SKM-1 (cell line): ENCODE measurements around the gene ERN1.

Experiments
- DNase-seq: peaks from one replicate; lab custom pipeline; 2025; ENCODE audit not compliant: unreplicated experiment; lab: John Stamatoyannopoulos, UW

ERN1 gene

DNA sequence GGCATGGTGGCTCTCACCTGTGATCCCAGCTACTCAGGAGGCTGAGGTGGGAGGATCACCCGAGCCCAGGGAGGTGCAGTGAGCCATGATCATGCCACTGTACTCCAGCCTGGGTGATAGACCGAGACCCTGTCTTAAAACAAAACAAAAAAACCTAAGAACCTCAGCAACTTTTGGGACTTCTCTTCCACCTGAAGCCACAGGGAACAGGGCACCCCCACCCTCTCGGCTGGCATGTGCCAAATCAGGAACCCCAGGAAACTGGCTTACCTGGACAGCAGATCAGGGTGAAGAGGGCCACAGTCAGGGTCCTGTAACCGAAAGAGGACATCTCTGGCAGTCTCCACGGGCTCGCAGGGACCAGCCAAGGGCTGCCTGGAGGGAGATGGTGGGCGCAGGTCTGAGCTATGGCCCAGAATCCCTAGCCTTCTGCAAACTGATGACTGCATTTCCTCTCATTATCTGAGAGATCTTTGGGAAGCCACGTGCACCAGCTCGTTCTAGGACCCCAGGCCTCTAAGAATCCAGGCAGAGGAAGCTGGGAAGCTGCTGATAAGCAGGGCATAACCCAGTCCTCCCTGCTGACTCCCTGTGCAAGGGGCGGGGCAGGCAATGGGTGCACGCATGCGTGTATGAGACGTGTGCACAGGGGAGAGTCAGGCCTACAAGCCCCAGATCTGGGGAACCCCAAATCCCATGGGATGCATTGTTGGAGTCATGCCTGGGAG, 123.4 kb downstream of the ERN1 start:
- DNase-seq = no peak

GRCh38 chr17:64005734-64006167, 124.2 kb downstream of the ERN1 start:
- no peak for DNase-seq

GRCh38 chr17:64004903-64005733, 124.8 kb downstream of the ERN1 start:
- DNase-seq = no peak

- DNase-seq = no peak
Observed at GRCh38 chr17:64004218-64004770, 125.7 kb downstream of the ERN1 start.

DNA sequence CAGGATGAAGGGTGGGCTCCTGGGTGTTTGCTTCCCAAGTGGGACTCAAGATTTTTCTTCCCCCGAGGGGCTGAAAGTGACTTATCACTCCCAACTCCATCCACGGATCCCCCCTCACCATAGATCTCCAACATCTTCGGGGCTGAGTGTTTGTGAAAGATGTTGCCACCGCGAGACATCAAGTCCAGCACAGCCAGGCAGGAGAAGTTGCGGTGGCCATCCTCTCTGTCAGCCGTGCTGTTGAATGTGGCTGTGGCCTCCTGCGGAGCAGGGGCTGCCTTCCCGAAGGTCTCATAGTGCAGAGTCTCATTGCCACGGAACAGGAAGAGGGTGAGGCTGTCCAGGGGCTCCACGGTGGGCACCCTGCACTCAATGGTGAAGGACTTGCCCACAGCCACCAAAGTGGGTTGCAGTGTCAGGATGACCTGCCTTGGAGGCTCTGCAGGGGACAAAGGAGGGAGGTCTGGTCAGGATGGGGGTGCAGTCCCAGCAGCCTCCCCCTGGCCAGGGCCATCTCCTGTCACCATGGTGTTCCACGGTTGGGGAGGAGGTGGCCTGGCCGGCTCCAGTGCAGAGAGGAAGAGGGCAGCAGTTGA, 126.3 kb downstream of the ERN1 start:
- DNase-seq = no peak

DNA sequence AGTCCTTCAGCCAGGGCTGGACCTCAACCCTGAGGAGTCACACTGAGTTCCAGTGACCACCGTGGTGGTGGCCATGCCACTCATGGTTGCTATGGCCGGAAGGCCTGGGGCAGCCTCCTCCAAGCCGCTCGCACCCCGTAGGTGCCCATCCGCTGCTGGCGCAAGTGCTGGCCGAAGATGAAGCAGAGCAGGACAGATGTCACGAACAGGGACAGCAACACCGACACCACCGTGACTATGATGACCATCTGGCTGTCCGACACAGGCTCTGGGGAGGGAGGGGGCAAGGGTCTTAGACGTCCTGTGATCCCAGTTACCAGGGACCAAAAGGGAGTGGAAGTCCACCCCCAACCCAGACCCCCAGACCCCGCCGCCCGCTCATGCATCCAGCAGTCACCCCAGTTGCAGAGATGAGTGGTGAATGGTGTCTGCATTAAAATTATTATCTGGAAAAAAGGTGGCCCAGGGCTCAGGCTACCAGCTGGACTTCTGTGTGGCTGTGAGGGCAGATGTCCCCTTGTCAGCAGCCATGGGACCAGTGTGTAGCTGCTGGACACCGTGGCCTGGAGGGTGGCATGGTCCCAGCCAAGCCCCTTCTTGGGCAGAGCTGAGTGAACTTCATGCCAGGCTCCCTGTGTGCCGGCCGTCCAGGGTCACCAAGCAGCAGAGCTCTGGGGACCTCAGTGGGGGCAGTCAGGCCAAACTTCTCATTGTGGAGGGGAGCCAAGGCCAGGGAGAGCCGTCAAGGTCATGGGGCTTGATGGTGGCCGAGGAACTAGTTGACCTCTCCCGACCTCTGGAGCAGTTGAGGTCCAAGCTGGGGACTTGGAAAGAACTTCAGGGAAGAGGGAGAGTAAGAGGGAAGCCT, 127.1 kb downstream of the ERN1 start:
- no peak for DNase-seq

DNA sequence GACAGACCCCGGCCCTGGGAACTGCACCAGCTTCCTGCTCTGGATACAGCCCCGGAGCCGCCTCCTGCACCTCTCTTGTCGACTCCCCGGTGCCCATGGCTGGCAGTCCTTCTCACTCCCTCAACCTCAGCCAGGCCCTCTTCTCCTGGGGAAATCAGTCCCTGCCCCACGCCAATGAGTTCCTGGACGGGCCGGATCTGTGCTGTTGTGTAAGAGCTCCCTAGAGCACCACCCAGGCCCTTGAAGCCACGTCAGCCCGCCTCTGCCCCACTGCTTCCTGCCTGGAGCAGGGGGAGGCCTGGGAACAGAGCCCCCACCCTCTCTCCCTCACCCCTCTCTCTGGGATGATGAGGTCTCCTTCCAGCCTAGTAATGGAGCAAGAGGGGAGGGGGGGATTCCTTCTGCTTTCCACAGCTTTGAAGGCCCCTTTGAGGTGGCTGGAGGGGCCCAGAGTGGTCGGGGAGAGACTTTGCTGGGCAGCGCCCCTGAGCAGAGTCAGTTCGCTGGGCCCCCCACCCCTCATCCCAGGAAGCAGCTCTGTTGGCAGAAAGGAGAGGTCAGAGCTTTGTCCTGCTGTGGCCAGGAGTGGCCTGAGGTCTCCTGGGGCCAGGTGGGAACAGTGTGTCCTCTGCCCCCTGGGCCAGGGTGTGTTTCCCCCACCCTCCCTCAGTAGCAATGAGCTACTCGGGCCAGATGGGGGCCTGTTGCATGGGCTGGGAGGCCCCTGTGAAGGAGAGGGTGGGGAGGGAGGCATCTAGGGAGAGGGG, 128.0 kb downstream of the ERN1 start:
- no peak for DNase-seq

DNA sequence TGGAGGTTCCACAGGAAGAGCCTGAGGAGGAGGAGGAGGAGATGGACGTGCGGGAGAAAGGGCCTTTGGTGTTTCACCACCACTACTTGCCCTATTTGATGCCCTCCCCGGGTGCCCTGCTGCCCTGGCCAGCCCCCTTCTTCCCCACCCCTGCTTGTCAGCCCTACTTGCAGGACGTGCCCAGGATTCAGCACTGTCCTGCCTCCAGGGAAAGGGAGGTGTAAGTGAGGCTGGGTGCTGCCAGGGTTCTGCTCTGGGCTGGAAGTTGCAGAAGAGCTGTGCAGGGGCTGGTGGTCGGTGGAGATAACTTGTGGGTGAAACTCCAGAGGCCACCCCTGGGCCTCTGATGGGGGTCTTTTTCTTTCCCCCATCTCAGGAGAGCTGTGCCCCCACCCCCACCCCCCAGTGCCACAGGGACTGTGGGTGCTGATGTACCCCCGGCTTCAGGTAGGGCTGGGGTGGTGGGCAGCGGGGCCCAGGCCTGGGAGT, 128.8 kb downstream of the ERN1 start:
- no peak for DNase-seq

- no peak for DNase-seq
Observed at GRCh38 chr17:63999680-64000531, 130.0 kb downstream of the ERN1 start.

- no peak for DNase-seq
Observed at GRCh38 chr17:63998721-63999679, 130.9 kb downstream of the ERN1 start.

DNA sequence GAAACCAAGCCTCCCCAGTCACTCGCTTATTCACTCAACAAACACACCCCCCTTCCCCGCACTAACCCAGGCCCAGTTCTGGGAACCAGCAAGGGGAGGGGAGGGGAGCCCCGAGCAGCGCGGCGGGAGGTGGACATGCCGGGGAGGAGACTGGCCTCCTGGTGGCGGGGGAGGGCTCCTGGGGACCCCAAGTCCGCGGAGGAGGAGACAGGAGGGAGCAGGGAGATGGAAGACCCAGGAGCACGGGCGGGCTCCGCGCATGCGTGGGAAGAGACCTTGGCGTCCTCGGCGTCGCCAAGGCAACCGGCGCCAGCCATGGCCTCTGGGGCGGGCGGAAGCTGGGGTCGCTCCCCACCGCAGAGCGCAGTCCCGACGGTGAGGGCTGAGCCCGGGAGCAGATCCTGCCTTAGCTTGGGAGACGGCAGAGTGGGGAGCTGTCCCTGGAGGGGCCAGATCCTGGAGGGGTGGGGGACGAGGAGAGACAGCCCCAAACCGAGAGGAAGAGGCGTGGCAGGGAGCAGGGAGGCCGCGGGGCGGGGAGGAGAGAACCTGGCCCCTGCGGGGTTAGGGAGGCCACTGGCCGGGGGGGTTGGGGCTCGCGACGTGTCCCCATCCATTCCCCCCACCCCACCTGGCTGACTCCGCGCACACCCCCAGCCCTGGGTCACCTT, 131.8 kb downstream of the ERN1 start, which contains the start of gene PRR29:
PRR29 (plus strand) TSS at position 302 of the 671 bp plus-strand sequence; CDS start at position 316, 14 bp downstream.
- no peak for DNase-seq

DNA sequence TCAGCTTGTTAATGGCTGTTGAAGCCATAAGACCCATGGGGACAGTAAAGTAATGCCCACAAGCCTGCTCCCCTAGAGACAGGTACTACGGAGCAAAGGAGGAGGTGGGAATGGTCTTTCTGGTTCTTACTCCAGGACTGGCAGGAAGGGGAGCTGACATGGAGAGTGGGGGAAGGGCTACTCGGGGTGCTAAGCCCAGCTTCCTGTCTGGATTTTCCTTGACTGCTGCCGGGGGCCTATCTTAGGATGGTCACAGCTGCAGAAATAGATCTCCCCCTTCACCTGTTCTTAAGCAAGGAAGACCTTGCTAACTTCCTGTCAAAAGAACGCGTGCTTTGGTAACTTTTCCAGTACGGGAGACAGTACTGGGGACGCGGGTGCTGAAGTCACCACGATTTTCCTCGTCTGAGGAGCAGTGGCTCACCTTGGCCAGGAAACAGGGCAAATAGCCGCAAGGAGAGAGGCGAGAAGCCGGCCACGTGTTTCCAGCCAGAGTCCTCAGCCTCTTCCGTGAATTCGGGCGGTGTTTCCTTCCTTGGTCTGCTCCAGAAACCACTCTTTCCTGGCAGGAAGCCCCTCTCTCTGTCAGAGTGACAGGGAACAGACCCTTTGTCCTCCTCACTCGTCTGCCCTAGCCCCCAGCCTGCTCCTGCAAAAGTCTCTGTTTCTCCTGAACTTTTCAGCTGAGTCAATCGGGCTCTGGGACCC, 132.4 kb downstream of the ERN1 start:
- no peak for DNase-seq

GRCh38 chr17:63996430-63997182, 133.3 kb downstream of the ERN1 start:
- no peak for DNase-seq

- DNase-seq = no peak
Observed at GRCh38 chr17:63995626-63996025, 134.3 kb downstream of the ERN1 start.

- DNase-seq = no peak
Observed at GRCh38 chr17:63993368-63993985, 136.5 kb downstream of the ERN1 start.
